SK-N-SH (cell line): ENCODE data around the gene WRAP73. TPM values are rescaled to one million over a fixed set of nuclear protein-coding genes. Genes with fewer than 3 reads are reported as not detected.

Experiments
- CTCF ChIA-PET: fragments of 300-600, 350-600 bp; formaldehyde crosslinking; extraction: SDS; loops from one replicate; lab custom pipeline; 2021; lab: Yijun Ruan, JAX
- POLR2A ChIA-PET: fragments of 350-600 bp; sonication (Branson Sonifier 250); formaldehyde crosslinking; extraction: SDS; loops from one replicate; lab custom pipeline; 2020; ENCODE audit warnings: antibody characterized with exemption, inconsistent platforms; lab: Yijun Ruan, JAX
- DNase-seq: peaks from one replicate; pipeline ENCODE4 v3.0.0; 2012
- H2AFZ ChIP-seq: fragments of 200-600 bp; sonication (generic); 2 replicates; pipeline ENCODE4 v1.8.1; 2016; ENCODE audit warnings: antibody characterized with exemption, mild to moderate bottlenecking, low read depth
- H3F3A ChIP-seq: fragments of 200-600 bp; sonication (generic); replicated peaks from 2 replicates; pipeline ENCODE3; 2016; ENCODE audit warnings: antibody characterized with exemption, mild to moderate bottlenecking; ENCODE audit not compliant: insufficient read depth
- H3K27ac ChIP-seq, 2 experiments: fragments of 200-500 bp in 1 of 2; fragments of 200-600 bp in 1 of 2; sonication (Bioruptor generic) in 1 of 2; sonication (generic), shearing (Covaris generic) in 1 of 2; 2 replicates each; pipeline versions ENCODE4 v1.5.1 to v1.6.1; 2014 to 2016; ENCODE audit warnings: low read depth in 2 of 2, inconsistent platforms in 1 of 2, low read length in 1 of 2, mild to moderate bottlenecking in 1 of 2, mixed read lengths in 1 of 2
- H3K27me3 ChIP-seq: fragments of 200-600 bp; sonication (generic), shearing (Covaris generic); 2 replicates; pipeline ENCODE4 v1.6.1; 2016; ENCODE audit warnings: mixed run types; ENCODE audit not compliant: insufficient read depth
- H3K36me3 ChIP-seq, 2 experiments: fragments of 200-500 bp in 1 of 2; fragments of 200-600 bp in 1 of 2; sonication (Bioruptor generic) in 1 of 2; sonication (generic) in 1 of 2; replicated peaks in 1 of 2; 2 replicates each; pipeline versions ENCODE3 to v1.5.1; 2014 to 2016; ENCODE audit warnings: low read length in 1 of 2, mild to moderate bottlenecking in 1 of 2; ENCODE audit not compliant: insufficient read depth in 2 of 2, control insufficient read depth in 1 of 2
- H3K4me1 ChIP-seq, 2 experiments: fragments of 200-500 bp in 1 of 2; fragments of 200-600 bp in 1 of 2; sonication (Bioruptor generic) in 1 of 2; sonication (generic), shearing (Covaris generic) in 1 of 2; 2 replicates each; pipeline versions ENCODE4 v1.5.1 to v1.6.1; 2014 to 2016; ENCODE audit warnings: low read depth in 1 of 2, low read length in 1 of 2, mixed run types in 1 of 2; ENCODE audit not compliant: insufficient read depth in 2 of 2, control insufficient read depth in 1 of 2
- H3K4me2 ChIP-seq: fragments of 200-600 bp; sonication (generic), shearing (Covaris generic); 2 replicates; pipeline ENCODE4 v1.6.1; 2017; ENCODE audit warnings: mixed run types
- H3K4me3 ChIP-seq, 2 experiments: fragments of 200-500 bp in 1 of 2; fragments of 200-600 bp in 1 of 2; sonication (Bioruptor generic) in 1 of 2; sonication (generic), shearing (Covaris generic) in 1 of 2; 2 replicates each; pipeline versions ENCODE4 v1.5.1 to v1.8.1; 2014 to 2016; ENCODE audit warnings: low read depth in 2 of 2, inconsistent platforms in 1 of 2, low read length in 1 of 2, mild to moderate bottlenecking in 1 of 2, mixed read lengths in 1 of 2, moderate library complexity in 1 of 2
- H3K79me2 ChIP-seq: fragments of 200-600 bp; sonication (generic); 2 replicates; pipeline ENCODE4 v1.8.1; 2017; ENCODE audit warnings: mild to moderate bottlenecking; ENCODE audit not compliant: insufficient read depth
- H3K9ac ChIP-seq: fragments of 200-600 bp; sonication (generic); 2 replicates; pipeline ENCODE4 v1.6.1; 2017; ENCODE audit warnings: mixed run types
- H3K9me2 ChIP-seq: fragments of 200-600 bp; sonication (generic); 2 replicates; pipeline ENCODE4 v1.6.1; 2017; ENCODE audit warnings: mixed run types
- H3K9me3 ChIP-seq: fragments of 200-600 bp; sonication (generic); 2 replicates; pipeline ENCODE4 v1.6.1; 2017; ENCODE audit warnings: mixed run types, mild to moderate bottlenecking, moderate library complexity
- H4K20me1 ChIP-seq: fragments of 200-600 bp; sonication (generic); 2 replicates; pipeline ENCODE4 v1.6.1; 2017; ENCODE audit warnings: mild to moderate bottlenecking, mixed run types; ENCODE audit not compliant: insufficient read depth
- CHD2 ChIP-seq: fragments of 150-350 bp; IDR thresholded peaks from 2 replicates; pipeline ENCODE4 v1.6.1; 2018; ENCODE audit warnings: low read length; ENCODE audit not compliant: partially characterized antibody
- EP300 ChIP-seq, 2 experiments: IDR thresholded peaks; 2 replicates each; pipeline versions ENCODE4 v1.4.0 to v1.6.1; 2012; ENCODE audit warnings: borderline replicate concordance in 1 of 2, low read depth in 1 of 2, low read length in 1 of 2
- FOXJ3 ChIP-seq: sonication (generic); formaldehyde crosslinking; IDR thresholded peaks from 2 replicates; pipeline ENCODE4 v1.5.1; 2020; ENCODE audit warnings: mild to moderate bottlenecking, missing genetic modification reagents
- JUND ChIP-seq: IDR thresholded peaks from 2 replicates; pipeline ENCODE4 v1.4.0; 2012
- MEF2A ChIP-seq: IDR thresholded peaks from 2 replicates; pipeline ENCODE4 v1.4.0; 2012; ENCODE audit warnings: low read depth, borderline replicate concordance
- POLR2AphosphoS5 ChIP-seq: IDR thresholded peaks from 2 replicates; pipeline ENCODE4 v1.6.1; 2012; ENCODE audit warnings: low read depth, low read length
- RCOR1 ChIP-seq: fragments of 150-350 bp; IDR thresholded peaks from 2 replicates; pipeline ENCODE4 v1.6.1; 2017; ENCODE audit warnings: antibody characterized with exemption, low read length
- RXRA ChIP-seq: IDR thresholded peaks from 2 replicates; pipeline ENCODE4 v1.4.0; 2012; ENCODE audit warnings: low read depth, mild to moderate bottlenecking, borderline replicate concordance
- SMC3 ChIP-seq: IDR thresholded peaks from 2 replicates; pipeline ENCODE4 v1.6.1; 2012; ENCODE audit warnings: low read depth, low read length, improper control_type of control experiment
- TAF1 ChIP-seq: IDR thresholded peaks from 2 replicates; pipeline ENCODE4 v1.6.1; 2012; ENCODE audit warnings: low read depth, mild to moderate bottlenecking, low read length, moderate library complexity, borderline replicate concordance
- TEAD4 ChIP-seq: IDR thresholded peaks from 2 replicates; pipeline ENCODE4 v1.4.0; 2012; ENCODE audit warnings: mild to moderate bottlenecking, borderline replicate concordance; ENCODE audit not compliant: insufficient read depth
- WGBS: methylation state at CpG from one replicate; pipeline ENCODE4 v1.1.6; 2017; ENCODE audit warnings: low lambda C conversion rate; 5-methylcytosine and 5-hydroxymethylcytosine counted together
- polyA plus RNA-seq, 3 experiments: library from polyadenylated mRNA; depleted of rRNA; stranded (reverse); fragments of >200 nt; gene quantifications; 2 replicates each; pipeline ENCODE4 v1.2.3, GENCODE V29; 2012
- TF ChIP-seq, protein P1 (sequence below): fragments of 150-350 bp; IDR thresholded peaks from 2 replicates; pipeline ENCODE4 v1.6.1; 2016; ENCODE audit warnings: mild to moderate bottlenecking, low read depth, low read length
- TF ChIP-seq, protein P2 (sequence below): IDR thresholded peaks from 2 replicates; pipeline ENCODE4; 2012
- TF ChIP-seq, protein P3 (sequence below): IDR thresholded peaks from 2 replicates; pipeline ENCODE4 v1.4.0; 2012; ENCODE audit warnings: low read depth, borderline replicate concordance

Gene WRAP73
- polyA plus RNA-seq, 1 of the 3 experiments (the other 2 are of a cell fraction) = 61.9 TPM

DNA sequence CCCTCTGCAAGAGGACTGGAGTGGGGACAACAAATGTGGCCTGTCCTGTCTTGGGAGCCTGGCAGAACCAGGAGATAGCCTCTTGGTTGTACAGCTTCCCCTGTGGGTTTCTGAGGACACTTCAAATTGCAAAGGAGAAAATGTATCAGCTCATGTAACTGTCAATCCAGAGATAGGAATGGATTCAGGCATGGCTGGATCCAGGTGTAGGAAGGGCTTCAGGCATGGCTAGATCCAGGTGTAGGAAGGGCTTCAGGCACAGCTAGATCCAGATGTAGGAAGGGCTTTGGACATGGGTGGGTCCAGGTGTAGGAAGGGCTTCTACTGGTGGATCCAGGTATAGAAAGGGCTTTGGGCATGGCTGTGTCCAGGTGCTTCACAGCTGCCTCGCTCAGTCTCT is 33.3 kb upstream of the WRAP73 start:
- H3K27me3 ChIP-seq = no peaks in the 10 kb centered on the region
- no peaks in the 10 kb centered on the region for H3K9me3 ChIP-seq
- TF ChIP-seq RCOR1 (no peak), CHD2 (no peak), POLR2AphosphoS5 (no peak), TAF1 (no peak), SMC3 (no peak), MEF2A (no peak), EP300 (IDR thresholded peaks at IDR 0.05; ENCODE audit: borderline replicate concordance in 1 of 2, low read depth in 1 of 2, low read length in 1 of 2) (no peak), FOXJ3 (CRISPR knock-in tag) (no peak), RXRA (no peak)
- TF ChIP-seq, protein P1, sequence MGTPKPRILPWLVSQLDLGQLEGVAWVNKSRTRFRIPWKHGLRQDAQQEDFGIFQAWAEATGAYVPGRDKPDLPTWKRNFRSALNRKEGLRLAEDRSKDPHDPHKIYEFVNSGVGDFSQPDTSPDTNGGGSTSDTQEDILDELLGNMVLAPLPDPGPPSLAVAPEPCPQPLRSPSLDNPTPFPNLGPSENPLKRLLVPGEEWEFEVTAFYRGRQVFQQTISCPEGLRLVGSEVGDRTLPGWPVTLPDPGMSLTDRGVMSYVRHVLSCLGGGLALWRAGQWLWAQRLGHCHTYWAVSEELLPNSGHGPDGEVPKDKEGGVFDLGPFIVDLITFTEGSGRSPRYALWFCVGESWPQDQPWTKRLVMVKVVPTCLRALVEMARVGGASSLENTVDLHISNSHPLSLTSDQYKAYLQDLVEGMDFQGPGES = no peak
- TF ChIP-seq, protein P2, sequence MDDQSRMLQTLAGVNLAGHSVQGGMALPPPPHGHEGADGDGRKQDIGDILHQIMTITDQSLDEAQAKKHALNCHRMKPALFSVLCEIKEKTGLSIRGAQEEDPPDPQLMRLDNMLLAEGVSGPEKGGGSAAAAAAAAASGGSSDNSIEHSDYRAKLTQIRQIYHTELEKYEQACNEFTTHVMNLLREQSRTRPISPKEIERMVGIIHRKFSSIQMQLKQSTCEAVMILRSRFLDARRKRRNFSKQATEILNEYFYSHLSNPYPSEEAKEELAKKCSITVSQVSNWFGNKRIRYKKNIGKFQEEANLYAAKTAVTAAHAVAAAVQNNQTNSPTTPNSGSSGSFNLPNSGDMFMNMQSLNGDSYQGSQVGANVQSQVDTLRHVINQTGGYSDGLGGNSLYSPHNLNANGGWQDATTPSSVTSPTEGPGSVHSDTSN = no peak
- TF ChIP-seq, all 33 proteins: peak for 0
- no peak overlapping the region for H3K27ac ChIP-seq
- WGBS = 100% methylated on average over 1 of the region's 1 CpG
- ChIA-PET POLR2A (no interaction called here), CTCF (interaction anchor here (1.2 to 3.8 kb wide), 3 partner anchors 12 to 64 kb away, joined by 3 to 19 read pairs (median 6); no protein-coding TSS in a partner anchor)
- H4K20me1 ChIP-seq = no peaks in the 10 kb centered on the region
- no peak overlapping the region for H3K9ac ChIP-seq
- H3K4me1 ChIP-seq = no peaks in the 10 kb centered on the region; a peak in 1 of 4 replicates
- no peaks in the 10 kb centered on the region for H3K9me2 ChIP-seq
- no peak overlapping the region for H3K4me2 ChIP-seq
- H3K36me3 ChIP-seq = no peaks in the 10 kb centered on the region
- no peaks in the 10 kb centered on the region for H3F3A ChIP-seq
- H3K79me2 ChIP-seq = no peaks in the 10 kb centered on the region
- no peak overlapping the region for H3K4me3 ChIP-seq
- no peak overlapping the region for H2AFZ ChIP-seq
- DNase-seq = no peak

DNA sequence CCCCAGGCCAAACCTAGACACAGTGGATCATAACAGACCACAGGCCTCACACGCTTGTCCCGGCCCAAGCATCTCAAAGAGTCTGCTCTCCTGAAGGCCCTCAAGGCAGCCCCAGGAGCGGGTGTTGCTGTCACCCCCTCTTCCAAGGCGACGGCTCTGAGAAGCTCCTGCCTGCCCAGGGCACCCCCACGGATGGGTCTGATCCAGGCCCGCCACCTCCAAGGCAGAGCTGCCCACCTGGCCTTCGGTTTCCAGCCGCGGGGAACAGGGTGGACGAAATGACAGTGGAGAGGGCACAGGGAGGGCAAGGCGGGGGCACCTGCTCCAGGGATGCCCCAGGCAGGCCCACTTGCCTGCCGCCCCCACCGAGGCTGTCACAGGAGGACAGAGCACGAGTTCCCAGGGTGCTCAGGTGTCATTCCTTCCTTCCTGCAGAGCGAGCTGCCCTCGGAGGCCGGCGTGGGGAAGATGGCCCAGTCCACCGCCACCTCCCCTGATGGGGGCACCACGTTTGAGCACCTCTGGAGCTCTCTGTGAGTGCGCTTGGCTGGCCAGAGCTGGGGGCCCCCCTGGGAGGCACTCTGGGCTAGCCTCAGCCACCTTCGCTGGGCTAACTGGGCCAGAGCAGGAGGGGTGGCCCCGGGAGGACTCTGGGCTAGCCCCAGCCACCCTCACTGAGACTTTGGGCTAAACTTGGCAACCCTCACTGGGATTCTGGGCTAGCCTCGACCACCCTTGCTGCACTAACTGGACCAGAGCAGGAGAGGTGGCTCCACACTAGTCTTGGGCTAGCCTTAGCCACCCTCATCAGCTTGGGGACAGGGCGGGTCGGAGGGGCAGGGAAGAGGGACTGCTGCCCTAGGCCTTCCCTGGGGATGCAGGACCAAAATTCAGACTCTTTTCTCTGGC is 32.2 kb upstream of the WRAP73 start:
- CTCF ChIA-PET = interaction anchor here (1.2 to 3.8 kb wide), 3 partner anchors 13 to 63 kb away, joined by 3 to 19 read pairs (median 6); no protein-coding TSS in a partner anchor
- no peak overlapping the region for H3K4me3 ChIP-seq
- no peaks in the 10 kb centered on the region for H3F3A ChIP-seq
- no peak overlapping the region for H3K4me2 ChIP-seq
- no peak overlapping the region for H3K9ac ChIP-seq
- no peaks in the 10 kb centered on the region for H3K79me2 ChIP-seq
- no peak overlapping the region for H2AFZ ChIP-seq
- no peaks in the 10 kb centered on the region for H3K9me2 ChIP-seq
- no peaks in the 10 kb centered on the region for H3K36me3 ChIP-seq
- no CpG with 5 or more reads among the region's 27 CpGs for WGBS
- DNase-seq = no peak
- no peaks in the 10 kb centered on the region; a peak in 1 of 4 replicates for H3K4me1 ChIP-seq
- no peaks in the 10 kb centered on the region for H3K27me3 ChIP-seq
- no peaks in the 10 kb centered on the region for H4K20me1 ChIP-seq
- no peaks in the 10 kb centered on the region for H3K9me3 ChIP-seq
- POLR2A ChIA-PET = no interaction called here
- TF ChIP-seq, protein P3, sequence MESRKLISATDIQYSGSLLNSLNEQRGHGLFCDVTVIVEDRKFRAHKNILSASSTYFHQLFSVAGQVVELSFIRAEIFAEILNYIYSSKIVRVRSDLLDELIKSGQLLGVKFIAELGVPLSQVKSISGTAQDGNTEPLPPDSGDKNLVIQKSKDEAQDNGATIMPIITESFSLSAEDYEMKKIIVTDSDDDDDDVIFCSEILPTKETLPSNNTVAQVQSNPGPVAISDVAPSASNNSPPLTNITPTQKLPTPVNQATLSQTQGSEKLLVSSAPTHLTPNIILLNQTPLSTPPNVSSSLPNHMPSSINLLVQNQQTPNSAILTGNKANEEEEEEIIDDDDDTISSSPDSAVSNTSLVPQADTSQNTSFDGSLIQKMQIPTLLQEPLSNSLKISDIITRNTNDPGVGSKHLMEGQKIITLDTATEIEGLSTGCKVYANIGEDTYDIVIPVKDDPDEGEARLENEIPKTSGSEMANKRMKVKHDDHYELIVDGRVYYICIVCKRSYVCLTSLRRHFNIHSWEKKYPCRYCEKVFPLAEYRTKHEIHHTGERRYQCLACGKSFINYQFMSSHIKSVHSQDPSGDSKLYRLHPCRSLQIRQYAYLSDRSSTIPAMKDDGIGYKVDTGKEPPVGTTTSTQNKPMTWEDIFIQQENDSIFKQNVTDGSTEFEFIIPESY = no peak
- no peak for TF ChIP-seq TEAD4
- no peak for TF ChIP-seq JUND
- no peak for TF ChIP-seq RXRA
- no peak for TF ChIP-seq RCOR1
- TF ChIP-seq TAF1 = no peak
- TF ChIP-seq, all 33 proteins: peak for 0
- no peak overlapping the region for H3K27ac ChIP-seq
